ENCODE results near the gene RGS9BP.

DNA sequence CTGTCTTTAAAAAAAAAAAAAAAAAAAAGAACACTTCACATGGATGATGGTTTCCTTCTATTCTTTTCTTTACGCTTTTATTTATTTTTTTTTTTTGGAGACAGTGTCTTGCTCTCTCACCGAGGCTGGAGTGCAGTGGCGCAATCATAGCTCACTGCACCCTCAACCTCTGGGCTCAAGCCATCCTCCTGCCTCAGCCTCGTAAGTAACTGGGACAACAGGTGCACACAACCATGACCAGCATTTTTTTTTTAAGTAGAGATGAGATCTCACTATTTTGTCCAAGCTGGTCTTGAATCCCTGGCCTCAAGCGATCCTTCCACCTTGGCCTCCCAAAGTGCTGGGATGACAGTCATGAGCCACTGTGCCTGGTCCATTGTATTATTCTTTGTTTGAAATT, 25.0 kb upstream of the RGS9BP start:
- TF ChIP-seq, protein P1, sequence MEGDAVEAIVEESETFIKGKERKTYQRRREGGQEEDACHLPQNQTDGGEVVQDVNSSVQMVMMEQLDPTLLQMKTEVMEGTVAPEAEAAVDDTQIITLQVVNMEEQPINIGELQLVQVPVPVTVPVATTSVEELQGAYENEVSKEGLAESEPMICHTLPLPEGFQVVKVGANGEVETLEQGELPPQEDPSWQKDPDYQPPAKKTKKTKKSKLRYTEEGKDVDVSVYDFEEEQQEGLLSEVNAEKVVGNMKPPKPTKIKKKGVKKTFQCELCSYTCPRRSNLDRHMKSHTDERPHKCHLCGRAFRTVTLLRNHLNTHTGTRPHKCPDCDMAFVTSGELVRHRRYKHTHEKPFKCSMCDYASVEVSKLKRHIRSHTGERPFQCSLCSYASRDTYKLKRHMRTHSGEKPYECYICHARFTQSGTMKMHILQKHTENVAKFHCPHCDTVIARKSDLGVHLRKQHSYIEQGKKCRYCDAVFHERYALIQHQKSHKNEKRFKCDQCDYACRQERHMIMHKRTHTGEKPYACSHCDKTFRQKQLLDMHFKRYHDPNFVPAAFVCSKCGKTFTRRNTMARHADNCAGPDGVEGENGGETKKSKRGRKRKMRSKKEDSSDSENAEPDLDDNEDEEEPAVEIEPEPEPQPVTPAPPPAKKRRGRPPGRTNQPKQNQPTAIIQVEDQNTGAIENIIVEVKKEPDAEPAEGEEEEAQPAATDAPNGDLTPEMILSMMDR (IDR thresholded peaks at IDR 0.05): no peak
- TF ChIP-seq POLR2A (IDR thresholded peaks at IDR 0.05) (no peak), POLR2AphosphoS5 (IDR thresholded peaks at IDR 0.05) (no peak)
